ENCODE measurements around the gene ZNF506.

GRCh38 chr19:19858751-19859150 is 37.2 kb upstream of the ZNF506 start:
- TF ChIP-seq, protein P1, sequence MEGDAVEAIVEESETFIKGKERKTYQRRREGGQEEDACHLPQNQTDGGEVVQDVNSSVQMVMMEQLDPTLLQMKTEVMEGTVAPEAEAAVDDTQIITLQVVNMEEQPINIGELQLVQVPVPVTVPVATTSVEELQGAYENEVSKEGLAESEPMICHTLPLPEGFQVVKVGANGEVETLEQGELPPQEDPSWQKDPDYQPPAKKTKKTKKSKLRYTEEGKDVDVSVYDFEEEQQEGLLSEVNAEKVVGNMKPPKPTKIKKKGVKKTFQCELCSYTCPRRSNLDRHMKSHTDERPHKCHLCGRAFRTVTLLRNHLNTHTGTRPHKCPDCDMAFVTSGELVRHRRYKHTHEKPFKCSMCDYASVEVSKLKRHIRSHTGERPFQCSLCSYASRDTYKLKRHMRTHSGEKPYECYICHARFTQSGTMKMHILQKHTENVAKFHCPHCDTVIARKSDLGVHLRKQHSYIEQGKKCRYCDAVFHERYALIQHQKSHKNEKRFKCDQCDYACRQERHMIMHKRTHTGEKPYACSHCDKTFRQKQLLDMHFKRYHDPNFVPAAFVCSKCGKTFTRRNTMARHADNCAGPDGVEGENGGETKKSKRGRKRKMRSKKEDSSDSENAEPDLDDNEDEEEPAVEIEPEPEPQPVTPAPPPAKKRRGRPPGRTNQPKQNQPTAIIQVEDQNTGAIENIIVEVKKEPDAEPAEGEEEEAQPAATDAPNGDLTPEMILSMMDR (IDR thresholded peaks at IDR 0.05): no peak
- no peak for TF ChIP-seq POLR2A (IDR thresholded peaks at IDR 0.05)
